ENCODE results near the gene ARHGAP36. TPM values are rescaled to one million over a fixed set of nuclear protein-coding genes. Genes with fewer than 3 reads are reported as not detected.

Gene ARHGAP36
- total and polyA plus RNA-seq, 9 of the 15 experiments (the other 6 are each of a cell fraction or from before 2014, with no cell fraction given) = not detected

GRCh38 chrX:131067846-131068745 is 9.9 kb downstream of the ARHGAP36 start:
- Histone ChIP-seq H3K79me2 (ENCODE audit: control insufficient read depth, insufficient read depth, low read length) (no peaks in the 10 kb centered on the region), H3K9me1 (ENCODE audit: control insufficient read depth, insufficient read depth, low read length) (no peaks in the 10 kb centered on the region), H3K4me1 (replicated peaks in 1 of 2; ENCODE audit: control insufficient read depth in 2 of 2, insufficient read depth in 2 of 2, low read length in 2 of 2) (no peaks in the 10 kb centered on the region; a peak in 1 of 5 replicates), H3K27me3 (ENCODE audit: control insufficient read depth in 2 of 2, insufficient read depth in 2 of 2, low read length in 2 of 2) (peaks cover 0 to 32% of the 10 kb centered on the region in 2 experiments; a peak in 3 of 5 replicates), H3K9ac (ENCODE audit: insufficient read depth in 1 of 2, low read depth in 2 of 2, low read length in 2 of 2) (no peak overlapping the region), H4K20me1 (replicated peaks; ENCODE audit: control insufficient read depth, insufficient read depth, low read length) (no peaks in the 10 kb centered on the region), H3K9me3 (replicated peaks; ENCODE audit: control insufficient read depth, insufficient read depth, low read depth, low read length) (no peaks in the 10 kb centered on the region), H3K36me3 (ENCODE audit: control insufficient read depth, insufficient read depth, low read length) (no peaks in the 10 kb centered on the region), H3K4me2 (ENCODE audit: insufficient read depth, low read length) (no peak overlapping the region), H3K4me3 (no peak overlapping the region), H2AFZ (ENCODE audit: low read depth, low read length) (no peak overlapping the region), H3K27ac (ENCODE audit: extremely low read depth, low read depth, low read length) (no peak overlapping the region)
- WGBS (ENCODE audit: insufficient coverage, low coverage, missing lambda C conversion rate) = 25% methylated on average over 11 of the region's 41 CpGs
- DNase-seq (ENCODE audit: extremely low read depth in 1 of 4, low spot score in 3 of 4) (no peak), ATAC-seq (no peak), FAIRE-seq (no peak)
- no TSS peak for BruUV-seq (replicated peaks)
- POLR2A ChIA-PET = interaction anchor here (0.6 to 0.9 kb wide), 2 partner anchors 7 to 11 kb away, joined by 3 to 6 read pairs; no protein-coding TSS in a partner anchor
- intact Hi-C loops (cut with micrococcal nuclease) (loop anchor here (2.0 to 5.0 kb wide), 2 partner anchors 565 to 609 kb away; no protein-coding TSS in a partner anchor), in situ Hi-C loops (cut with MboI) (no loop called here)
- CTCF ChIA-PET (ENCODE audit: low intra/inter-chr PET ratio) = interaction anchor here (1.3 kb wide), 1 partner anchor 566 kb away, joined by 8 read pairs; no protein-coding TSS in a partner anchor
- TF ChIP-seq RBM14 (IDR thresholded peaks at IDR 0.05; ENCODE audit: borderline replicate concordance, insufficient read depth, low read depth, low read length) (no peak), ATF7 (IDR thresholded peaks at IDR 0.05) (no peak), ZBTB7A (IDR thresholded peaks at IDR 0.05; ENCODE audit: borderline replicate concordance, control insufficient read depth, low read depth, low read length) (no peak), HEY1 (CRISPR knock-in tag; IDR thresholded peaks at IDR 0.05; ENCODE audit: borderline replicate concordance) (no peak), ARNT (IDR thresholded peaks at IDR 0.05) (no peak)
- TF ChIP-seq, protein P1, sequence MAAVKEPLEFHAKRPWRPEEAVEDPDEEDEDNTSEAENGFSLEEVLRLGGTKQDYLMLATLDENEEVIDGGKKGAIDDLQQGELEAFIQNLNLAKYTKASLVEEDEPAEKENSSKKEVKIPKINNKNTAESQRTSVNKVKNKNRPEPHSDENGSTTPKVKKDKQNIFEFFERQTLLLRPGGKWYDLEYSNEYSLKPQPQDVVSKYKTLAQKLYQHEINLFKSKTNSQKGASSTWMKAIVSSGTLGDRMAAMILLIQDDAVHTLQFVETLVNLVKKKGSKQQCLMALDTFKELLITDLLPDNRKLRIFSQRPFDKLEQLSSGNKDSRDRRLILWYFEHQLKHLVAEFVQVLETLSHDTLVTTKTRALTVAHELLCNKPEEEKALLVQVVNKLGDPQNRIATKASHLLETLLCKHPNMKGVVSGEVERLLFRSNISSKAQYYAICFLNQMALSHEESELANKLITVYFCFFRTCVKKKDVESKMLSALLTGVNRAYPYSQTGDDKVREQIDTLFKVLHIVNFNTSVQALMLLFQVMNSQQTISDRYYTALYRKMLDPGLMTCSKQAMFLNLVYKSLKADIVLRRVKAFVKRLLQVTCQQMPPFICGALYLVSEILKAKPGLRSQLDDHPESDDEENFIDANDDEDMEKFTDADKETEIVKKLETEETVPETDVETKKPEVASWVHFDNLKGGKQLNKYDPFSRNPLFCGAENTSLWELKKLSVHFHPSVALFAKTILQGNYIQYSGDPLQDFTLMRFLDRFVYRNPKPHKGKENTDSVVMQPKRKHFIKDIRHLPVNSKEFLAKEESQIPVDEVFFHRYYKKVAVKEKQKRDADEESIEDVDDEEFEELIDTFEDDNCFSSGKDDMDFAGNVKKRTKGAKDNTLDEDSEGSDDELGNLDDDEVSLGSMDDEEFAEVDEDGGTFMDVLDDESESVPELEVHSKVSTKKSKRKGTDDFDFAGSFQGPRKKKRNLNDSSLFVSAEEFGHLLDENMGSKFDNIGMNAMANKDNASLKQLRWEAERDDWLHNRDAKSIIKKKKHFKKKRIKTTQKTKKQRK (IDR thresholded peaks at IDR 0.05; ENCODE audit: borderline replicate concordance, low read depth, low read length) = no peak
- TF ChIP-seq, protein P2, sequence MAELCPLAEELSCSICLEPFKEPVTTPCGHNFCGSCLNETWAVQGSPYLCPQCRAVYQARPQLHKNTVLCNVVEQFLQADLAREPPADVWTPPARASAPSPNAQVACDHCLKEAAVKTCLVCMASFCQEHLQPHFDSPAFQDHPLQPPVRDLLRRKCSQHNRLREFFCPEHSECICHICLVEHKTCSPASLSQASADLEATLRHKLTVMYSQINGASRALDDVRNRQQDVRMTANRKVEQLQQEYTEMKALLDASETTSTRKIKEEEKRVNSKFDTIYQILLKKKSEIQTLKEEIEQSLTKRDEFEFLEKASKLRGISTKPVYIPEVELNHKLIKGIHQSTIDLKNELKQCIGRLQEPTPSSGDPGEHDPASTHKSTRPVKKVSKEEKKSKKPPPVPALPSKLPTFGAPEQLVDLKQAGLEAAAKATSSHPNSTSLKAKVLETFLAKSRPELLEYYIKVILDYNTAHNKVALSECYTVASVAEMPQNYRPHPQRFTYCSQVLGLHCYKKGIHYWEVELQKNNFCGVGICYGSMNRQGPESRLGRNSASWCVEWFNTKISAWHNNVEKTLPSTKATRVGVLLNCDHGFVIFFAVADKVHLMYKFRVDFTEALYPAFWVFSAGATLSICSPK (IDR thresholded peaks at IDR 0.05; ENCODE audit: borderline replicate concordance) = no peak

Measured in K562 (cell line).